Choroid plexus epithelial cell (primary cell): ENCODE results near the gene POLR3H.
A peak's percentile ranks its signal among the peaks of the same experiment; 100 is the strongest.

Source experiments
- DNase-seq: peaks from one replicate; pipeline ENCODE4 v3.0.0-alpha.2; 2010; ENCODE audit warnings: low read depth
- H3K4me3 ChIP-seq: 2 replicates; pipeline ENCODE4 v1.5.1; 2011; ENCODE audit warnings: low read depth, mild to moderate bottlenecking, control low read depth, low read length, moderate library complexity
- TF ChIP-seq, protein P1 (sequence below): conservative IDR thresholded peaks from 2 replicates; pipeline ENCODE4 v1.5.1; 2011; ENCODE audit warnings: low read depth, mild to moderate bottlenecking, control low read depth, inconsistent platforms, low read length, moderate library complexity

POLR3H gene

DNA sequence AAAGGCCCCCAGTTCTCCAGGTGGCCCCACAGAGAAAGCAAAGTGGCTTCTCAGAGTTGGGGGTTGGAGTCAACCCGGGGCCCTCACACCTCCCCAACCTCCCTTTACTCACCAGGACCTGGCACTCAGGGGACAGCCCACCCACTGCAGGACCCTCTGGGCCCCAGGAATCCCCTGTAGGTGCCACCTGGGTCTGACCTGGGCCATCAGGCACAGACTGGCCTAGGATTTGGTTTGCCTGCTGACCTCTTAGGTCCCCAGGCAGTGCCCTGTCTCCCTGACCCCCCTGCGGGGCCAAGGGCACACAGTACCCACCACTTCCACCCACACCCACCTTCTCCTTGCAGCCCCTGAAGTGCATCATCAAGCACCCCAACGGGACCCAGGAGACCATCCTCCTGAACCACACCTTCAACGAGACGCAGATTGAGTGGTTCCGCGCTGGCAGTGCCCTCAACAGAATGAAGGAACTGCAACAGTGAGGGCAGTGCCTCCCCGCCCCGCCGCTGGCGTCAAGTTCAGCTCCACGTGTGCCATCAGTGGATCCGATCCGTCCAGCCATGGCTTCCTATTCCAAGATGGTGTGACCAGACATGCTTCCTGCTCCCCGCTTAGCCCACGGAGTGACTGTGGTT lies 16.0 kb downstream of the POLR3H start:
- no peak overlapping the region for H3K4me3 ChIP-seq
- DNase-seq, result no peak
- TF ChIP-seq, protein P1, sequence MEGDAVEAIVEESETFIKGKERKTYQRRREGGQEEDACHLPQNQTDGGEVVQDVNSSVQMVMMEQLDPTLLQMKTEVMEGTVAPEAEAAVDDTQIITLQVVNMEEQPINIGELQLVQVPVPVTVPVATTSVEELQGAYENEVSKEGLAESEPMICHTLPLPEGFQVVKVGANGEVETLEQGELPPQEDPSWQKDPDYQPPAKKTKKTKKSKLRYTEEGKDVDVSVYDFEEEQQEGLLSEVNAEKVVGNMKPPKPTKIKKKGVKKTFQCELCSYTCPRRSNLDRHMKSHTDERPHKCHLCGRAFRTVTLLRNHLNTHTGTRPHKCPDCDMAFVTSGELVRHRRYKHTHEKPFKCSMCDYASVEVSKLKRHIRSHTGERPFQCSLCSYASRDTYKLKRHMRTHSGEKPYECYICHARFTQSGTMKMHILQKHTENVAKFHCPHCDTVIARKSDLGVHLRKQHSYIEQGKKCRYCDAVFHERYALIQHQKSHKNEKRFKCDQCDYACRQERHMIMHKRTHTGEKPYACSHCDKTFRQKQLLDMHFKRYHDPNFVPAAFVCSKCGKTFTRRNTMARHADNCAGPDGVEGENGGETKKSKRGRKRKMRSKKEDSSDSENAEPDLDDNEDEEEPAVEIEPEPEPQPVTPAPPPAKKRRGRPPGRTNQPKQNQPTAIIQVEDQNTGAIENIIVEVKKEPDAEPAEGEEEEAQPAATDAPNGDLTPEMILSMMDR, result no peak

DNA sequence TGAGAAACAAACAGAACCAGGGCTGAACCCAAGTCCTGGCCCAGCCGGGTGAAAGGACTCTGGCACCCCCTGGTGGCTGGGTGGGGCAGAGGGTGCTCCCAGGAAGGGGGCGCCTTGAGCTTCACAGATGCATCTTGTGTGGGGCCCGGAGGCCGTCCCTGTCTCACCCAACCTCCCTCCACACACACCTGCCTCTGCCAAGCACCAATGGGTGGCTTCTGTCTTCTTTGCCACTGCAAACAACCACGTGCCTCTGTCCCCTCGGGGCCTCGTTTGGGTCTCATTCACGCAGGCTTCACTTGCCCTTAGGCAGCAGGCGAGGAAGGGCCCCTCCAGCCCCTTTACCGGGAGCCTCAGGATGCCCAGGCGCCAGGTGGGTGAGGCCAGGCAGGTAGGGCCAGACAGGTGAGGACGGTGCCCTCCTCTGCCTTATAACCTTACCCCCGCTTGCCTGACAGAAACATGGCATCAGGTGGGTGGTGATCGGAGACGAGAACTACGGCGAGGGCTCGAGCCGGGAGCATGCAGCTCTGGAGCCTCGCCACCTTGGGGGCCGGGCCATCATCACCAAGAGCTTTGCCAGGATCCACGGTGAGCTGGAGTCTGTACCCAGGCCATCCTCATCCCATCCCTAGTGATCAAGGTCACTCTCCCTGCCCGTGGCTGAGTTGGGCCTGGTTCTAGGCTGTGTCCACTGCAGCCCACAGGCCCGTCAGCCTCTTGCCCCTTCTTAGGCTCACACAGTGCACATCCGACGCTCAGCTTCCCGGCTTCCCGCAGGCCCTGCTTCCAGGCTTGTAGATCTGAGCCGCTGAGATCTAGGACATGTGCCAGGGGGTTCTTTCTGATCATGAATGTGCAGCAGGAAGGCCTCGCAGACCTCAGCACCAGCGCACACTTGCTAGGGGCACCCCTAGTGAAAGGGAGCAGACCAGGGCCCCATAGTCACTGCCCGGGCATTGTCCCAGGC lies 17.2 kb downstream of the POLR3H start:
- TF ChIP-seq, protein P1, result peak; percentile 84
- no peak overlapping the region for H3K4me3 ChIP-seq
- DNase-seq, result peak; percentile 49

DNA sequence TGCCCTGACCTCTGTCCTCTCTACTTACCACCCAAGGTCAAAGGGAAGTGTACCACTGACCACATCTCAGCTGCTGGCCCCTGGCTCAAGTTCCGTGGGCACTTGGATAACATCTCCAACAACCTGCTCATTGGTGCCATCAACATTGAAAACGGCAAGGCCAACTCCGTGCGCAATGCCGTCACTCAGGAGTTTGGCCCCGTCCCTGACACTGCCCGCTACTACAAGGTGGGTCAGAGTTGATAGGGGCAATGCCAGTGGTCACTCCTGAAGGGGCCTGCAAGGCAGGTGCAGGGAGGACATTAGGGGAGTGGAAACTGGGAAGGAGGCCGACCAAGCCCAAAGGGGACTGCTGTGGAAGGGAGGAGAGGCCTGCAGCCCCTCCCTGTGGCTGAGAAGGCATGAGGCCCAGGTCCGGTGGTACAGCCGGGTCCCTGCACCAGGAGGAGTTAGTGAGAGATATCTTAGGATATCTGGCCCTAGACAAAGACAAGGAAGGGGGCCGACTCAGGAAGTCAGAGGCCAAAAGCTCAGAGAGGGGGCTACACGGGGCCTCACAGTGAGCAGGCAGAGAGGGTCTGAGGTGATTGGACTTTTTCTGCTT lies 17.9 kb downstream of the POLR3H start:
- TF ChIP-seq, protein P1, result no peak
- no peak overlapping the region for H3K4me3 ChIP-seq
- no peak for DNase-seq

DNA sequence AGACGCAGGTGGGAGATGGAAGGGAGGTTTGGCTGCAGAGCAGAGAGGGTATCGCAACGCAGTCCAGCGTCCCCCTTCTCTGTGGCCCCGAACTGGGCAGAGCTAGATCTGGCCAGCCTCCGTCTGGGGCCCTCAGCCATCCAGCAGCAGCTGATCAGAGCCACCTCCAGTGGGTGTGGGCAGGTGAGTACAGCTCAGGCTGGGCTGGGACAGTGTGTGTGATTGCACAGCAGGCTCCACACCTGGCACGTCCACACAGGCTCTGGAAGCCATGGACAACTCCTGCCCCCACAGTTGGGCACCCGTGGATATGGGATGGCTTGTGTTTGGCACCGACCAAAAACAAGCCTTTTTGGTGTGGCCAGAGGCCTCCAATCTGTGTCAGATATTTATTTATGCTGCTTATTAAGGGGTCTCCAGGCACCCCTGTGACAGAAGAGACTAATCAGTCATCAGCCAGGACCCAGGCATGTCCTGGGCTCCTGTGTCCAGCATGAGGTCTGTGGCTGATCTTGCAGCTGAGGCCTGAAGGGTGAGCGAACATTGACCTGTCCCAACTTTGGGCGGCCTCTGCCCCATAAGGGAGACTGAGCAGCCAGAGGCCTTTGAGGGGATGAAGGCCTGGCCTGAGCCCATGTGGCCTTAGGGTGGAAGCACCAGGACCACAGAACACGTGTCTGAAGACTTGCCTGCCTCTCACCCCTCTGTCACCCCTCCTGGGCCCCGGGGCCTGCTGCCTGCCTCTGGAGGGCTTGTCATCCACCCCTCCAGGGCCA lies 18.6 kb downstream of the POLR3H start:
- DNase-seq, result no peak
- TF ChIP-seq, protein P1, result no peak
- H3K4me3 ChIP-seq, result no peak overlapping the region

DNA sequence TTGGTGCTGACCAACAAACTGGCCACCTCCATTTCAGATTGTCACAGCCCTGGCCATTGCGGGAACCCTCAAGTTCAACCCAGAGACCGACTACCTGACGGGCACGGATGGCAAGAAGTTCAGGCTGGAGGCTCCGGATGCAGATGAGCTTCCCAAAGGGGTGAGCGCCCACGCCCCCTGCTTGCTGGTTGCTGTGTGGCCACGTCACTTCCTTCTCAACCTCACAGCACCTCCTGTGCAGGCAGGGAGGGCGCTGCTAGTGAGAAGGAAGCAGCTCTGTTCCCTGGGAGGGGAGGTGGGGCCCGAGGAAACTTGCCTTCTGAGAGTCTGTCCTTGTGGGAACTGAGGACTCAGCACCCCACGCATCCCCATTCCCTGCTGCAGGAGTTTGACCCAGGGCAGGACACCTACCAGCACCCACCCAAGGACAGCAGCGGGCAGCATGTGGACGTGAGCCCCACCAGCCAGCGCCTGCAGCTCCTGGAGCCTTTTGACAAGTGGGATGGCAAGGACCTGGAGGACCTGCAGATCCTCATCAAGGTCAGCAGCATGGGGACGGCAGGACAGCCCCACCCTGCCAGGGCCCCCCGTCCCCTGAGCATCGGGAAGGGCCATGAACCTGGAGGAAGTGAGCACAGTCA lies 19.3 kb downstream of the POLR3H start:
- peak; percentile 57 for DNase-seq

More for the DNA sequence above, 19.3 kb downstream of the POLR3H start:
- TF ChIP-seq, protein P1, result peak; percentile 9
- no peak overlapping the region for H3K4me3 ChIP-seq
